ENCODE data around the gene EFL1. TPM values are rescaled to one million over a fixed set of nuclear protein-coding genes. Genes with fewer than 3 reads are reported as not detected.

The EFL1 gene
- total and polyA plus RNA-seq, 2 donors (not counting 3 experiments of a cell fraction or from before 2014, with no cell fraction given), result 6.6 to 21.9 TPM

GRCh38 chr15:82095803-82096202 is 166.7 kb downstream of the EFL1 start:
- Histone ChIP-seq H3K27ac (ENCODE audit: insufficient read depth, low read depth, low read length) (no peak overlapping the region), H3K36me3 (ENCODE audit: control insufficient read depth in 2 of 2, extremely low read depth in 1 of 2, insufficient read depth in 2 of 2, low read length in 2 of 2) (no peaks in the 10 kb centered on the region), H3K9me3 (replicated peaks; ENCODE audit: control insufficient read depth, insufficient read depth, low read length) (no peaks in the 10 kb centered on the region), H3K4me1 (ENCODE audit: control insufficient read depth, extremely low read depth, insufficient read depth, low read length) (peaks cover 9% of the 10 kb centered on the region), H3K4me2 (ENCODE audit: insufficient read depth, low read length) (no peak overlapping the region), H2AFZ (ENCODE audit: low read depth, low read length) (no peak overlapping the region), H3K27me3 (ENCODE audit: control insufficient read depth in 2 of 2, insufficient read depth in 2 of 2, low read length in 2 of 2) (no peaks in the 10 kb centered on the region), H3K79me2 (ENCODE audit: control insufficient read depth, insufficient read depth, low read length) (no peaks in the 10 kb centered on the region), H4K20me1 (replicated peaks; ENCODE audit: control insufficient read depth, extremely low read depth, insufficient read depth, low read length) (no peaks in the 10 kb centered on the region), H3K4me3 (replicated peaks in 1 of 3; ENCODE audit: insufficient read depth in 1 of 3, low read depth in 1 of 3, low read length in 3 of 3) (no peak overlapping the region), H3K9me1 (replicated peaks; ENCODE audit: control insufficient read depth, extremely low read depth, insufficient read depth, low read length) (no peaks in the 10 kb centered on the region), H3K9ac (replicated peaks; ENCODE audit: extremely low read depth, insufficient read depth, low read length) (no peak overlapping the region)
- dilution Hi-C loops (cut with MboI; ENCODE audit: extremely low pct_ligation_motif_present, low sequenced_read_pairs) (no loop called here), intact Hi-C loops (cut with micrococcal nuclease) (loop anchor here (2.0 kb wide), 1 partner anchor 49 kb away; the partner anchor contains the start of gene MEX3B)
- ChIA-PET CTCF (interaction anchor here (3.2 kb wide), 1 partner anchor 13 kb away, joined by 13 read pairs; no protein-coding TSS in a partner anchor), POLR2A (no interaction called here)
- DNase-seq (ENCODE audit: low read depth, low spot score) (no peak), FAIRE-seq (no peak)
- BruUV-seq (replicated peaks), result no TSS peak
- TF ChIP-seq FOS (IDR thresholded peaks at IDR 0.05; ENCODE audit: borderline replicate concordance, insufficient read depth, low read length) (no peak), MAX (IDR thresholded peaks at IDR 0.05; ENCODE audit: insufficient read depth, insufficient read length) (no peak), MYC (IDR thresholded peaks at IDR 0.05; ENCODE audit: low read depth, low read length) (no peak), GATA2 (IDR thresholded peaks at IDR 0.05; ENCODE audit: insufficient read depth, insufficient read length, low read depth, low read length) (no peak)

GRCh38 chr15:82093774-82094211 is 168.7 kb downstream of the EFL1 start:
- ChIA-PET POLR2A (interaction anchor here (0.9 kb wide), 1 partner anchor 67 kb away, joined by 7 read pairs; no protein-coding TSS in a partner anchor), CTCF (interaction anchor here (0.7 to 1.5 kb wide), 5 partner anchors 14 to 684 kb away, joined by 3 to 7 read pairs (median 4); no protein-coding TSS in a partner anchor)
- FAIRE-seq (peak; percentile 87), DNase-seq (ENCODE audit: low read depth, low spot score) (peak; percentile 74)
- Histone ChIP-seq H3K4me1 (ENCODE audit: control insufficient read depth, extremely low read depth, insufficient read depth, low read length) (peaks cover 9% of the 10 kb centered on the region), H3K4me2 (ENCODE audit: insufficient read depth, low read length) (peak overlapping the region; percentile 33), H4K20me1 (replicated peaks; ENCODE audit: control insufficient read depth, extremely low read depth, insufficient read depth, low read length) (no peaks in the 10 kb centered on the region), H3K4me3 (replicated peaks in 1 of 3; ENCODE audit: insufficient read depth in 1 of 3, low read depth in 1 of 3, low read length in 3 of 3) (peak overlapping the region in 1 of 3 experiments; percentile 16), H3K9me3 (replicated peaks; ENCODE audit: control insufficient read depth, insufficient read depth, low read length) (no peaks in the 10 kb centered on the region), H3K36me3 (ENCODE audit: control insufficient read depth in 2 of 2, extremely low read depth in 1 of 2, insufficient read depth in 2 of 2, low read length in 2 of 2) (no peaks in the 10 kb centered on the region), H3K9ac (replicated peaks; ENCODE audit: extremely low read depth, insufficient read depth, low read length) (no peak overlapping the region), H2AFZ (ENCODE audit: low read depth, low read length) (peak overlapping the region; percentile 75), H3K27me3 (ENCODE audit: control insufficient read depth in 2 of 2, insufficient read depth in 2 of 2, low read length in 2 of 2) (no peaks in the 10 kb centered on the region), H3K79me2 (ENCODE audit: control insufficient read depth, insufficient read depth, low read length) (no peaks in the 10 kb centered on the region), H3K9me1 (replicated peaks; ENCODE audit: control insufficient read depth, extremely low read depth, insufficient read depth, low read length) (no peaks in the 10 kb centered on the region), H3K27ac (ENCODE audit: insufficient read depth, low read depth, low read length) (peak overlapping the region; percentile 47)
- intact Hi-C loops (cut with micrococcal nuclease) (loop anchor here (2.0 kb wide), 1 partner anchor 47 kb away; the partner anchor contains the start of gene MEX3B), dilution Hi-C loops (cut with MboI; ENCODE audit: extremely low pct_ligation_motif_present, low sequenced_read_pairs) (no loop called here)
- BruUV-seq (replicated peaks), result no TSS peak
- TF ChIP-seq GATA2 (IDR thresholded peaks at IDR 0.05; ENCODE audit: insufficient read depth, insufficient read length, low read depth, low read length) (peak; percentile 82), POLR2AphosphoS5 (IDR thresholded peaks at IDR 0.05; ENCODE audit: insufficient read depth, low read depth, low read length) (peak; percentile 63), POLR2A (IDR thresholded peaks at IDR 0.05; ENCODE audit: low read depth, low read length) (no peak), MAX (IDR thresholded peaks at IDR 0.05; ENCODE audit: insufficient read depth, insufficient read length) (no peak), MYC (IDR thresholded peaks at IDR 0.05; ENCODE audit: low read depth, low read length) (no peak), FOS (IDR thresholded peaks at IDR 0.05; ENCODE audit: borderline replicate concordance, insufficient read depth, low read length) (peak; percentile 88), JUN (IDR thresholded peaks at IDR 0.05; ENCODE audit: borderline replicate concordance, insufficient read depth, insufficient read length, low read depth) (peak; percentile 52), CTCF (IDR thresholded peaks at IDR 0.05; ENCODE audit: extremely low read depth in 1 of 2, insufficient read depth in 1 of 2, low read depth in 1 of 2, low read length in 2 of 2) (no peak), EZH2 (IDR thresholded peaks at IDR 0.05; ENCODE audit: borderline replicate concordance, low read depth, low read length, severe bottlenecking) (no peak)

All from endothelial cell of umbilical vein (primary cell).